A673 (cell line): Measurements from ENCODE around the gene CTIF.
"Not testable (repeated sequence)": the region's sequence is repeated elsewhere in the genome, so short reads cannot be mapped to it uniquely, and the experiment has no call there.

Experiments used
- EZH2 ChIP-seq: fragments of 200-600 bp; sonication (generic); IDR thresholded peaks from 2 replicates; pipeline ENCODE4 v1.6.1; 2017; ENCODE audit warnings: borderline replicate concordance, low read depth, mild to moderate bottlenecking, mixed read lengths, antibody characterized with exemption, low read length; ENCODE audit not compliant: poor library complexity, severe bottlenecking
- TF ChIP-seq, protein P1 (sequence below): fragments of 300-800, 200-600 bp; sonication (generic); conservative IDR thresholded peaks from 2 replicates; pipeline ENCODE4 v1.5.1; 2017; ENCODE audit warnings: low read depth, mild to moderate bottlenecking, antibody characterized with exemption, low read length, moderate library complexity, mixed read lengths

DNA sequence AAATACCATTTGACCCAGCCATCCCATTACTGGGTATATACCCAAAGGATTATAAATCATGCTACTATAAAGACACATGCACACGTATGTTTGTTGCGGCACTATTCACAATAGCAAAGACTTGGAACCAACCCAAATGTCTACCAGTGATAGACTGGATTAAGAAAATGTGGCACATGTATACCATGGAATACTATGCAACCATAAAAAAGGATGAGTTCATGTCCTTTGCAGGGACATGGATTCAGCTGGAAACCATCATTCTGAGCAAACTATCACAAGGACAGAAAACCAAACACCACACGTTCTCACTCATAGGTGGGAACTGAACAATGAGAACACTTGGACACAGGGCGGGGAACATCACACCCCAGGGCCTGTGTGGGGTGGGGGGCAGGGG lies 115.8 kb downstream of the CTIF start:
- TF ChIP-seq, protein P1, sequence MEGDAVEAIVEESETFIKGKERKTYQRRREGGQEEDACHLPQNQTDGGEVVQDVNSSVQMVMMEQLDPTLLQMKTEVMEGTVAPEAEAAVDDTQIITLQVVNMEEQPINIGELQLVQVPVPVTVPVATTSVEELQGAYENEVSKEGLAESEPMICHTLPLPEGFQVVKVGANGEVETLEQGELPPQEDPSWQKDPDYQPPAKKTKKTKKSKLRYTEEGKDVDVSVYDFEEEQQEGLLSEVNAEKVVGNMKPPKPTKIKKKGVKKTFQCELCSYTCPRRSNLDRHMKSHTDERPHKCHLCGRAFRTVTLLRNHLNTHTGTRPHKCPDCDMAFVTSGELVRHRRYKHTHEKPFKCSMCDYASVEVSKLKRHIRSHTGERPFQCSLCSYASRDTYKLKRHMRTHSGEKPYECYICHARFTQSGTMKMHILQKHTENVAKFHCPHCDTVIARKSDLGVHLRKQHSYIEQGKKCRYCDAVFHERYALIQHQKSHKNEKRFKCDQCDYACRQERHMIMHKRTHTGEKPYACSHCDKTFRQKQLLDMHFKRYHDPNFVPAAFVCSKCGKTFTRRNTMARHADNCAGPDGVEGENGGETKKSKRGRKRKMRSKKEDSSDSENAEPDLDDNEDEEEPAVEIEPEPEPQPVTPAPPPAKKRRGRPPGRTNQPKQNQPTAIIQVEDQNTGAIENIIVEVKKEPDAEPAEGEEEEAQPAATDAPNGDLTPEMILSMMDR, result not testable (repeated sequence)
- TF ChIP-seq EZH2, result not testable (repeated sequence)
